Pancreas (tissue), 10 donors: ENCODE data around the gene SEPTIN8. TPM values are rescaled to one million over a fixed set of nuclear protein-coding genes. Genes with fewer than 3 reads are reported as not detected.

Experiments
- ATAC-seq, 4 donors: fragments of 200-7000 bp; cut with Tn5 transposase; one replicate each; pipeline versions ENCODE4 v1.8.0 to v1.9.1; 2020; ENCODE audit warnings: mild to moderate bottlenecking in 4 of 4, moderate library complexity in 4 of 4
- DNase-seq, 6 donors: peaks; one replicate each; pipeline ENCODE4 v3.0.0-alpha.2; 2020
- FAIRE-seq: peaks from 2 replicates; lab custom pipeline; 2012; peaks lifted over from hg19 to GRCh38; lab: Jason Lieb, UNC
- H3K27ac ChIP-seq, 4 donors: fragments of 200-600 bp; sonication (generic); 1 replicate in 3 of 4; 2 replicates in 1 of 4; pipeline versions ENCODE4 v1.5.0 to v1.8.0; 2020
- H3K27me3 ChIP-seq, 4 donors: fragments of 200-600 bp; one replicate each; pipeline ENCODE4 v1.8.0; 2021
- H3K36me3 ChIP-seq, 3 donors: fragments of 200-600 bp; sonication (generic) in 1 of 3; one replicate each; pipeline versions ENCODE4 v1.5.0 to v1.8.0; 2020 to 2021
- H3K4me1 ChIP-seq, 3 donors: fragments of 200-600 bp; one replicate each; pipeline ENCODE4 v1.8.0; 2021
- H3K4me3 ChIP-seq, 4 donors: fragments of 200-600 bp; sonication (generic) in 2 of 4; one replicate each; pipeline versions ENCODE4 v1.5.0 to v1.8.0; 2020 to 2021
- H3K9me3 ChIP-seq, 4 donors: fragments of 200-600 bp; one replicate each; pipeline ENCODE4 v1.8.0; 2021
- WGBS, 2 donors: extraction: QIAGEN DNeasy Blood & Tissue Kit; methylation state at CpG; one replicate each; pipeline ENCODE4 v1.1.7; 2013; 5-methylcytosine and 5-hydroxymethylcytosine counted together
- intact Hi-C, 3 donors: fragments of 100-400 bp; cut with DNase I; formaldehyde crosslinking; loops; one replicate each; pipeline versions ENCODE4 v1.11.1 to v1.14.2; 2022
- polyA plus RNA-seq, 2 donors: library from polyadenylated mRNA; stranded (reverse); fragments of 200-250 nt; gene quantifications; one replicate each; pipeline ENCODE4 v1.2.3, GENCODE V29; 2013
- total RNA-seq, 6 donors: library from RNA; stranded (reverse); fragmentation: NEBNext Ultra II Directional in 4 of 6; extraction: Animal tissue kit (Norgen Biotek cat#: 25700) in 4 of 6; gene quantifications; one replicate each; pipeline versions ENCODE4 v1.2.1 to v1.2.4, GENCODE V29; 2021 to 2023
- TF ChIP-seq, protein P1 (sequence below), 4 donors: fragments of 200-600 bp; sonication (generic) in 3 of 4; IDR thresholded peaks; one replicate each; pipeline versions ENCODE4 v1.5.0 to v1.8.0; 2021; ENCODE audit warnings: antibody characterized with exemption in 4 of 4
- donor health status: healthy with polysubstance abuse.
- donor health status: DM: no; HTN: no; CAD: no; lungs with moderate emphysema.
- donor health status: DM: no; HTN: no; CAD: no.
- donor health status: control.
- donor health status: control.
- donor health status: Bipolar disorder and iron deficiency.
- donor health status: DM: yes; HTN: yes; CAD: no.
- donor health status: DM: no; HTN: no; CAD: no.
- donor health status: DM: no; HTN: no; CAD: no.
- donor health status: DM: yes; HTN: yes; CAD: no.

SEPTIN8 gene
- total and polyA plus RNA-seq, 8 donors, result 13.1 to 32.8 (median 18.3) TPM

DNA sequence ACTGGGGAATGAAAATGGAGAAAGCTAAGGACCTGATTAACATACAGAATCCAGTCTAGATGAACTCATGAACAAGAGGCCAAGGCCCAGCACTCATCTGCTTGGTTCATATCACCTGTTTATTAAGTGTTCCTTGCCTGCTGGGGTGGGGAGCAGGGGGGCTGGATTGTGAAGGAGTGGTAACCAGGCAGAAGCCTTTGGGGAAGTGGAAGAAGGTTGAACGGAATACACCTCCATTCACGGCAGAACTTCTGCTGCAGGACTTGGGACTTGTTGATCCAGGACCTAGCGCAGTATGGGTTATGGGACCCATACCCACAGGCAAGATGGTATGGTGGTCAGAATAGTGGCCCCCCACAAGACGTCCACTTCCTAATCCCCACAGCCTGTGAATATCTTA lies 8.8 kb upstream of the SEPTIN8 start:
- H3K27ac ChIP-seq, result no peak overlapping the region
- intact Hi-C loops, result no loop called here
- H3K9me3 ChIP-seq, result no peaks in the 10 kb centered on the region
- no peaks in the 10 kb centered on the region for H3K4me1 ChIP-seq
- 86 to 89% methylated on average over 4 of the region's 4 CpGs for WGBS, 2 donors
- no peak for DNase-seq
- no peak for FAIRE-seq
- no peaks in the 10 kb centered on the region for H3K27me3 ChIP-seq
- ATAC-seq, result no peak
- no peaks in the 10 kb centered on the region for H3K36me3 ChIP-seq
- TF ChIP-seq, protein P1, sequence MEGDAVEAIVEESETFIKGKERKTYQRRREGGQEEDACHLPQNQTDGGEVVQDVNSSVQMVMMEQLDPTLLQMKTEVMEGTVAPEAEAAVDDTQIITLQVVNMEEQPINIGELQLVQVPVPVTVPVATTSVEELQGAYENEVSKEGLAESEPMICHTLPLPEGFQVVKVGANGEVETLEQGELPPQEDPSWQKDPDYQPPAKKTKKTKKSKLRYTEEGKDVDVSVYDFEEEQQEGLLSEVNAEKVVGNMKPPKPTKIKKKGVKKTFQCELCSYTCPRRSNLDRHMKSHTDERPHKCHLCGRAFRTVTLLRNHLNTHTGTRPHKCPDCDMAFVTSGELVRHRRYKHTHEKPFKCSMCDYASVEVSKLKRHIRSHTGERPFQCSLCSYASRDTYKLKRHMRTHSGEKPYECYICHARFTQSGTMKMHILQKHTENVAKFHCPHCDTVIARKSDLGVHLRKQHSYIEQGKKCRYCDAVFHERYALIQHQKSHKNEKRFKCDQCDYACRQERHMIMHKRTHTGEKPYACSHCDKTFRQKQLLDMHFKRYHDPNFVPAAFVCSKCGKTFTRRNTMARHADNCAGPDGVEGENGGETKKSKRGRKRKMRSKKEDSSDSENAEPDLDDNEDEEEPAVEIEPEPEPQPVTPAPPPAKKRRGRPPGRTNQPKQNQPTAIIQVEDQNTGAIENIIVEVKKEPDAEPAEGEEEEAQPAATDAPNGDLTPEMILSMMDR (IDR thresholded peaks at IDR 0.05), result no peak
- no peak overlapping the region for H3K4me3 ChIP-seq

DNA sequence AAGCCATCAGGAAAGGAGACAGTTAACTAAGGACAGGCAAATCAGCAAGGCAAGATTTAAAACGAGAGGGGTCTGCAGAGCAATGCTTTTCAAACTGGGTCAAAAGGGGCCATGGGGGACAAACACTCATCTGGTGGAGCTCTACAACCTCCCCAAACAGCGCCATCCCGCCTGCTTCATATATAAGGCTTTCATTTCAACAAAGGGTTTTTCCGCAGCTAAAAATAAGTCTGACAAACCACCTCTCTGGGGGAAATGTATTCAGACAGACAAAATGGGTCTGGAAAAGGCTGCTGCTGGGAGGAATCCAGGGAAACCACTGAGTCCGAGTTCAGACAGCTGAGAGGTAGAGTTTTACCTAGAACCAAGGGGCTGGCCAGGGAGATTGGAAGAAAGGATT lies 8.3 kb upstream of the SEPTIN8 start:
- ATAC-seq (no peak), FAIRE-seq (no peak), DNase-seq (no peak)
- intact Hi-C loops, result no loop called here
- TF ChIP-seq, protein P1 (IDR thresholded peaks at IDR 0.05), result no peak
- Histone ChIP-seq H3K27ac (no peak overlapping the region), H3K4me3 (no peak overlapping the region), H3K4me1 (no peaks in the 10 kb centered on the region), H3K27me3 (no peaks in the 10 kb centered on the region), H3K36me3 (no peaks in the 10 kb centered on the region), H3K9me3 (no peaks in the 10 kb centered on the region)
- WGBS, 2 donors, result 72 to 81% methylated on average over 5 of the region's 5 CpGs

DNA sequence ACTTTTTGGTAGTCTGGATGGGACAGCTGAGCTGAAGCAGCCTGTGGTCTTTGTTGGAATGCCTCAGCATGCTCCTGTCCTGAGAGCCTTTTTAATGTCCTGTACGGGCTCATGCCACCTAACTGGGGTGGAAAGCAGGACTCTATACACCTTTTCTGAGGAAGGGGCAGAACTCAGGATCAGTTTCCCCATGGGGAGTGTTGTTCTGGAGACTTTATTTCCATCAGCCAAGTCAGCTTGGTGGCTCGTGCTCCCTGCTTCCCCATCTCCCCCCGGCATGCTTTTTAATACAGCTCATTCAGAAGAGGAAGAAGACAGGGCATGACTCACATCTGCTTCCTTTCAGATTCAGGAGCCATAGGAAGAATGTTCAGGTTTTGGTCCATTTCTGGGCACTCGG lies 5.1 kb upstream of the SEPTIN8 start:
- H3K4me1 ChIP-seq, result peaks cover 0 to 9% (median 6%) of the 10 kb centered on the region in 3 donors
- DNase-seq (no peak), ATAC-seq (peak in 1 of 4 donors; percentile 10), FAIRE-seq (no peak)
- no peaks in the 10 kb centered on the region for H3K9me3 ChIP-seq
- TF ChIP-seq, protein P1 (IDR thresholded peaks at IDR 0.05), result no peak
- no peaks in the 10 kb centered on the region for H3K36me3 ChIP-seq
- WGBS, 2 donors, result 72 to 79% methylated on average over 4 of the region's 4 CpGs
- no peak overlapping the region for H3K4me3 ChIP-seq
- H3K27ac ChIP-seq, result no peak overlapping the region
- no peaks in the 10 kb centered on the region for H3K27me3 ChIP-seq
- intact Hi-C loops, result no loop called here

DNA sequence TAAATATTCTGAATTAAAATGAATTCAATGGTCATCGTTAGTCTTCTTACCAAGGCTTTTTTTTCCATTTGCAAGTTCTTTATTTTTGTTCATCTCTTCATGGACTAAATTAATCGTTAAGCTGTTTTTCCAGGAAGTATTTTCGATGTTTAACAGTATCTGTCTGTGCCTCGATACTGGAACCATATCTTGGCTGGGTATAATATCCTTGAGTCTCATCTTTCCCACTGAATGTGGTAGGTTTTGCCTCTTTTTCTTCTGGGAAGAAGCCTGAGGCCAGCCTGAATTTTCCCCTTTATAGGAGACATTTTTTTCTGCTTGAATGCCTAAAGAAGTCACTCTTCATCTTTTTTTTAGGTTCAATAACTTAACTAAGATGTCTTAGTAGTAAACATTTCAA lies 4.0 kb upstream of the SEPTIN8 start:
- H3K9me3 ChIP-seq, result no peaks in the 10 kb centered on the region
- H3K4me3 ChIP-seq, result no peak overlapping the region
- no peak for DNase-seq
- no peak for FAIRE-seq
- H3K27me3 ChIP-seq, result no peaks in the 10 kb centered on the region
- ATAC-seq, result no peak
- H3K4me1 ChIP-seq, result peaks cover 0 to 9% (median 6%) of the 10 kb centered on the region in 3 donors
- no peak overlapping the region for H3K27ac ChIP-seq
- TF ChIP-seq, protein P1 (IDR thresholded peaks at IDR 0.05), result no peak
- intact Hi-C loops, result no loop called here
- no peaks in the 10 kb centered on the region for H3K36me3 ChIP-seq
- WGBS, 2 donors, result 68 to 80% methylated on average over 4 of the region's 4 CpGs

DNA sequence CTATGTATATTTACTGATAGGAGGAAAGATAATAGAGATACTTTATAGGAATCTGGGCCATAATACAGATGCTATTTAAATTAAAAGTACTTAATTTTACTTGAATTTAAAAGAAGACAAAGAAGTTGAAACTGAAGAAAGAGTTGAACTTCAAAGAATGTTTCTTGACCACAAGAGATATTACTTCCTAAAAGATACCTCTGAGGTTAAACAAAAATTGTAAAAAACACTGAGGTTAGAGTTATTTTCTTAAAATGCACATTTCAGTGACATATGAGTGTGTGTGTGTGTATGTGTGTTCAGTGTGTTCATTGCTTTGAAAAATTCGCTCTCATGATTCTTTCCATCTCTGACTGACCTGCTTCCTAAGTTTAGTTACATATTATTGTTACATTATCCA lies 3.5 kb upstream of the SEPTIN8 start:
- TF ChIP-seq, protein P1 (IDR thresholded peaks at IDR 0.05), result no peak
- Histone ChIP-seq H3K27me3 (no peaks in the 10 kb centered on the region), H3K36me3 (no peaks in the 10 kb centered on the region), H3K27ac (no peak overlapping the region), H3K4me3 (no peak overlapping the region), H3K4me1 (peaks cover 0 to 9% (median 6%) of the 10 kb centered on the region in 3 donors), H3K9me3 (no peaks in the 10 kb centered on the region)
- 93 to 98% methylated on average over 1 of the region's 1 CpG for WGBS, 2 donors
- no peak for ATAC-seq
- intact Hi-C loops, result no loop called here
- no peak for DNase-seq
- no peak for FAIRE-seq
